CD4-positive, CD25-positive, alpha-beta regulatory T cell (primary cell): ENCODE results near the gene SNRNP200. TPM values are rescaled to one million over a fixed set of nuclear protein-coding genes. Genes with fewer than 3 reads are reported as not detected.

Experiments used
- ATAC-seq, 2 donors: fragments of 150-1000 bp; cut with Tn5 transposase; one replicate each; pipeline ENCODE4 v1.10.0; 2021; ENCODE audit warnings: low read depth in 2 of 2, moderate number of reproducible peaks in 2 of 2, moderate library complexity in 1 of 2
- DNase-seq, 3 donors: peaks; one replicate each; pipeline versions ENCODE4 v3.0.0 to v3.0.0-alpha.2; 2012 to 2022; ENCODE audit warnings: mixed read lengths in 1 of 3
- H3K27ac ChIP-seq: one replicate; pipeline ENCODE4 v1.7.0; 2013; ENCODE audit warnings: mild to moderate bottlenecking, low read length; ENCODE audit not compliant: insufficient read depth, poor library complexity, severe bottlenecking
- H3K27me3 ChIP-seq: one replicate; pipeline ENCODE4 v1.7.0; 2013; ENCODE audit warnings: low read length; ENCODE audit not compliant: control insufficient read depth, insufficient read depth
- H3K36me3 ChIP-seq: one replicate; pipeline ENCODE4 v1.7.0; 2013; ENCODE audit warnings: mild to moderate bottlenecking, low read length, moderate library complexity; ENCODE audit not compliant: control insufficient read depth, insufficient read depth
- H3K4me1 ChIP-seq: 2 replicates; pipeline ENCODE4 v1.7.0; 2013; ENCODE audit warnings: mild to moderate bottlenecking, low read length; ENCODE audit not compliant: insufficient read depth, control insufficient read depth, poor library complexity, severe bottlenecking
- H3K4me3 ChIP-seq: one replicate; pipeline ENCODE4 v1.7.0; 2013; ENCODE audit warnings: low read depth, mild to moderate bottlenecking, low read length, moderate library complexity
- H3K9me3 ChIP-seq, 2 experiments: 1 replicate in 1 of 2; 2 replicates in 1 of 2; pipeline ENCODE4 v1.7.0; 2013; ENCODE audit warnings: low read length in 2 of 2, mild to moderate bottlenecking in 1 of 2, moderate library complexity in 1 of 2; ENCODE audit not compliant: control insufficient read depth in 2 of 2
- H3K27ac Mint-ChIP-seq, 3 donors: one replicate each; pipeline ENCODE4 v1.8.0; 2020 to 2022; ENCODE audit warnings: mild to moderate bottlenecking in 3 of 3, mixed read lengths in 3 of 3, moderate library complexity in 2 of 3
- H3K27me3 Mint-ChIP-seq: one replicate; pipeline ENCODE4 v1.8.0; 2022; ENCODE audit warnings: mild to moderate bottlenecking, mixed read lengths
- H3K36me3 Mint-ChIP-seq: one replicate; pipeline ENCODE4 v1.8.0; 2020; ENCODE audit warnings: mixed read lengths
- H3K4me1 Mint-ChIP-seq, 4 donors: one replicate each; pipeline ENCODE4 v1.8.0; 2020 to 2022; ENCODE audit warnings: mixed read lengths in 4 of 4, mild to moderate bottlenecking in 1 of 4
- H3K4me3 Mint-ChIP-seq, 4 donors: one replicate each; pipeline ENCODE4 v1.8.0; 2020 to 2022; ENCODE audit warnings: mild to moderate bottlenecking in 4 of 4, mixed read lengths in 4 of 4, moderate library complexity in 3 of 4
- H3K9me3 Mint-ChIP-seq, 7 donors: one replicate each; pipeline ENCODE4 v1.8.0; 2020 to 2022; ENCODE audit warnings: mixed read lengths in 7 of 7, mild to moderate bottlenecking in 3 of 7, moderate library complexity in 2 of 7
- polyA plus RNA-seq, 4 donors: library from polyadenylated mRNA; unstranded; fragments of 300-500 nt; fragmentation: Illumina TruSeq; gene quantifications; one replicate each; pipeline ENCODE4 v1.2.3, GENCODE V29; 2021
- total RNA-seq: library from RNA; stranded (reverse); gene quantifications from one replicate; pipeline ENCODE4 v1.2.3, GENCODE V29; 2022

SNRNP200 gene
- total and polyA plus RNA-seq, 5 donors from 2014 or later, result 67.4 to 295 (median 88.0) TPM

GRCh38 chr2:96253006-96253405, 52.3 kb downstream of the SNRNP200 start:
- Histone ChIP-seq H3K27me3 (no peaks in the 10 kb centered on the region), H3K4me1 (peaks cover 4% of the 10 kb centered on the region), H3K9me3 (no peaks in the 10 kb centered on the region), H3K4me3 (no peak overlapping the region), H3K36me3 (peaks cover 52% of the 10 kb centered on the region), H3K27ac (no peak overlapping the region)
- ATAC-seq (no peak), DNase-seq (no peak)
- Mint-ChIP-seq H3K27me3 (no peaks in the 10 kb centered on the region), H3K4me1 (peaks cover 9 to 23% (median 13%) of the 10 kb centered on the region in 4 donors), H3K27ac (peak overlapping the region in 1 of 3 donors; percentile 62), H3K9me3 (peaks cover 0 to 1% (median 0%) of the 10 kb centered on the region in 7 donors), H3K36me3 (peaks cover 21% of the 10 kb centered on the region), H3K4me3 (no peak overlapping the region)

- no peak overlapping the region for H3K4me3 Mint-ChIP-seq
- H3K27ac ChIP-seq, result no peak overlapping the region
- H3K27me3 Mint-ChIP-seq, result no peaks in the 10 kb centered on the region
- peaks cover 25% of the 10 kb centered on the region for H3K36me3 Mint-ChIP-seq
- ATAC-seq, result no peak
- peaks cover 0 to 1% (median 0%) of the 10 kb centered on the region in 7 donors for H3K9me3 Mint-ChIP-seq
- no peaks in the 10 kb centered on the region for H3K27me3 ChIP-seq
- DNase-seq, result no peak
- no peak overlapping the region for H3K4me3 ChIP-seq
- H3K4me1 Mint-ChIP-seq, result peaks cover 9 to 23% (median 13%) of the 10 kb centered on the region in 4 donors
- H3K36me3 ChIP-seq, result peaks cover 50% of the 10 kb centered on the region
- peak overlapping the region in 1 of 3 donors; percentile 78 for H3K27ac Mint-ChIP-seq
- no peaks in the 10 kb centered on the region for H3K9me3 ChIP-seq
- peaks cover 4% of the 10 kb centered on the region for H3K4me1 ChIP-seq
These were observed 52.8 kb downstream of the SNRNP200 start for GRCh38 chr2:96252526-96252925.

GRCh38 chr2:96251721-96252292, 53.5 kb downstream of the SNRNP200 start:
- H3K27ac Mint-ChIP-seq, result peak overlapping the region in 1 of 3 donors; percentile 65
- no peaks in the 10 kb centered on the region for H3K27me3 Mint-ChIP-seq
- peaks cover 5% of the 10 kb centered on the region for H3K4me1 ChIP-seq
- H3K9me3 Mint-ChIP-seq, result peaks cover 0 to 1% (median 0%) of the 10 kb centered on the region in 7 donors
- H3K4me1 Mint-ChIP-seq, result peaks cover 8 to 21% (median 12%) of the 10 kb centered on the region in 4 donors
- no peak overlapping the region for H3K4me3 Mint-ChIP-seq
- no peaks in the 10 kb centered on the region for H3K27me3 ChIP-seq
- H3K36me3 Mint-ChIP-seq, result peaks cover 24% of the 10 kb centered on the region
- H3K36me3 ChIP-seq, result peaks cover 48% of the 10 kb centered on the region
- no peak overlapping the region for H3K4me3 ChIP-seq
- no peak for DNase-seq
- H3K27ac ChIP-seq, result no peak overlapping the region
- no peaks in the 10 kb centered on the region for H3K9me3 ChIP-seq
- no peak for ATAC-seq

- peaks cover 24% of the 10 kb centered on the region for H3K36me3 Mint-ChIP-seq
- no peak overlapping the region for H3K4me3 ChIP-seq
- H3K27ac ChIP-seq, result no peak overlapping the region
- H3K9me3 Mint-ChIP-seq, result peaks cover 0 to 1% (median 0%) of the 10 kb centered on the region in 7 donors
- H3K27ac Mint-ChIP-seq, result peak overlapping the region in 2 of 3 donors; percentile 65 to 95
- DNase-seq (no peak), ATAC-seq (no peak)
- H3K36me3 ChIP-seq, result peaks cover 39% of the 10 kb centered on the region
- no peaks in the 10 kb centered on the region for H3K27me3 Mint-ChIP-seq
- H3K4me1 ChIP-seq, result peaks cover 5% of the 10 kb centered on the region
- H3K4me3 Mint-ChIP-seq, result no peak overlapping the region
- H3K4me1 Mint-ChIP-seq, result peaks cover 10 to 26% (median 18%) of the 10 kb centered on the region in 4 donors
- H3K9me3 ChIP-seq, result no peaks in the 10 kb centered on the region
- no peaks in the 10 kb centered on the region for H3K27me3 ChIP-seq
These were observed 55.2 kb downstream of the SNRNP200 start for GRCh38 chr2:96250188-96250587.

GRCh38 chr2:96249654-96250053, 55.7 kb downstream of the SNRNP200 start:
- Mint-ChIP-seq H3K27ac (no peak overlapping the region), H3K27me3 (no peaks in the 10 kb centered on the region), H3K9me3 (peaks cover 0 to 1% (median 0%) of the 10 kb centered on the region in 7 donors), H3K36me3 (peaks cover 24% of the 10 kb centered on the region), H3K4me3 (no peak overlapping the region), H3K4me1 (peaks cover 10 to 29% (median 20%) of the 10 kb centered on the region in 4 donors)
- H3K4me3 ChIP-seq, result no peak overlapping the region
- no peak overlapping the region for H3K27ac ChIP-seq
- H3K9me3 ChIP-seq, result no peaks in the 10 kb centered on the region
- H3K4me1 ChIP-seq, result peaks cover 5% of the 10 kb centered on the region
- DNase-seq (no peak), ATAC-seq (no peak)
- H3K36me3 ChIP-seq, result peaks cover 34% of the 10 kb centered on the region
- H3K27me3 ChIP-seq, result no peaks in the 10 kb centered on the region

GRCh38 chr2:96248624-96249023, 56.7 kb downstream of the SNRNP200 start:
- H3K27ac Mint-ChIP-seq, result peak overlapping the region in 1 of 3 donors; percentile 32

GRCh38 chr2:96247896-96248295, 57.5 kb downstream of the SNRNP200 start:
- H3K27me3 ChIP-seq, result no peaks in the 10 kb centered on the region
- DNase-seq (no peak), ATAC-seq (no peak)
- Mint-ChIP-seq H3K9me3 (peaks cover 0 to 1% (median 0%) of the 10 kb centered on the region in 7 donors), H3K27ac (peak overlapping the region; percentile 44 to 83 (median 60)), H3K4me1 (peaks cover 10 to 36% (median 22%) of the 10 kb centered on the region in 4 donors), H3K36me3 (peaks cover 14% of the 10 kb centered on the region), H3K27me3 (no peaks in the 10 kb centered on the region), H3K4me3 (no peak overlapping the region)
- no peaks in the 10 kb centered on the region for H3K9me3 ChIP-seq
- H3K4me3 ChIP-seq, result no peak overlapping the region
- H3K27ac ChIP-seq, result no peak overlapping the region
- H3K36me3 ChIP-seq, result peaks cover 16% of the 10 kb centered on the region
- H3K4me1 ChIP-seq, result peaks cover 8% of the 10 kb centered on the region

More at GRCh38 chr2:96248624-96249023, 56.7 kb downstream of the SNRNP200 start:
- DNase-seq (no peak), ATAC-seq (no peak)
- Histone ChIP-seq H3K27me3 (no peaks in the 10 kb centered on the region), H3K9me3 (no peaks in the 10 kb centered on the region), H3K27ac (no peak overlapping the region), H3K4me1 (peaks cover 5% of the 10 kb centered on the region), H3K4me3 (no peak overlapping the region), H3K36me3 (peaks cover 23% of the 10 kb centered on the region)
- Mint-ChIP-seq H3K4me1 (peaks cover 10 to 32% (median 20%) of the 10 kb centered on the region in 4 donors), H3K4me3 (no peak overlapping the region), H3K9me3 (peaks cover 0 to 1% (median 0%) of the 10 kb centered on the region in 7 donors), H3K27me3 (no peaks in the 10 kb centered on the region), H3K36me3 (peaks cover 18% of the 10 kb centered on the region)

- Mint-ChIP-seq H3K27me3 (no peaks in the 10 kb centered on the region), H3K4me1 (peaks cover 18 to 45% (median 29%) of the 10 kb centered on the region in 4 donors), H3K36me3 (peaks cover 11% of the 10 kb centered on the region), H3K27ac (peak overlapping the region; percentile 32 to 83 (median 78)), H3K9me3 (peaks cover 0 to 1% (median 0%) of the 10 kb centered on the region in 7 donors), H3K4me3 (peak overlapping the region in 1 of 4 donors; percentile 54)
- Histone ChIP-seq H3K4me1 (peaks cover 17% of the 10 kb centered on the region), H3K27ac (no peak overlapping the region), H3K27me3 (no peaks in the 10 kb centered on the region), H3K4me3 (no peak overlapping the region), H3K9me3 (no peaks in the 10 kb centered on the region), H3K36me3 (peaks cover 7% of the 10 kb centered on the region)
- DNase-seq (no peak), ATAC-seq (no peak)
These were observed 58.3 kb downstream of the SNRNP200 start for GRCh38 chr2:96247009-96247408.
